HG03439 (cell line): ENCODE measurements around the gene CSNK1G3.

Experiments
- ATAC-seq: cut with Tn5 transposase; IDR thresholded peaks from one replicate; pipeline ENCODE4 v1.9.1; 2021; ENCODE audit warnings: mild to moderate bottlenecking, moderate library complexity; ENCODE audit not compliant: unreplicated experiment

The CSNK1G3 gene

GRCh38 chr5:123557907-123558306 lies 45.9 kb downstream of the CSNK1G3 start:
- ATAC-seq, result no peak

GRCh38 chr5:123558762-123559433 lies 46.9 kb downstream of the CSNK1G3 start:
- ATAC-seq, result no peak

GRCh38 chr5:123559434-123559775 lies 47.4 kb downstream of the CSNK1G3 start:
- no peak for ATAC-seq

- no peak for ATAC-seq
These were observed 49.3 kb downstream of the CSNK1G3 start for GRCh38 chr5:123561230-123561629.

GRCh38 chr5:123571927-123572326 lies 60.0 kb downstream of the CSNK1G3 start:
- no peak for ATAC-seq

- no peak for ATAC-seq
These were observed 66.4 kb downstream of the CSNK1G3 start for GRCh38 chr5:123578390-123578789.

GRCh38 chr5:123579410-123579809 lies 67.4 kb downstream of the CSNK1G3 start:
- no peak for ATAC-seq

- no peak for ATAC-seq
These were observed 70.7 kb downstream of the CSNK1G3 start for GRCh38 chr5:123582550-123583285.

- no peak for ATAC-seq
These were observed 73.9 kb downstream of the CSNK1G3 start for GRCh38 chr5:123585871-123586270.

GRCh38 chr5:123594434-123594833 lies 82.5 kb downstream of the CSNK1G3 start:
- no peak for ATAC-seq

GRCh38 chr5:123597018-123597417 lies 85.0 kb downstream of the CSNK1G3 start:
- no peak for ATAC-seq

GRCh38 chr5:123598028-123598689 lies 86.2 kb downstream of the CSNK1G3 start:
- ATAC-seq, result no peak

GRCh38 chr5:123599171-123599570 lies 87.2 kb downstream of the CSNK1G3 start:
- ATAC-seq, result no peak

GRCh38 chr5:123601610-123602009 lies 89.6 kb downstream of the CSNK1G3 start:
- ATAC-seq, result no peak

- peak; percentile 56 for ATAC-seq
These were observed 93.8 kb downstream of the CSNK1G3 start for GRCh38 chr5:123605822-123606221.

- ATAC-seq, result no peak
These were observed 98.2 kb downstream of the CSNK1G3 start for GRCh38 chr5:123610209-123610608.

- ATAC-seq, result peak; percentile 72
These were observed 98.9 kb downstream of the CSNK1G3 start for GRCh38 chr5:123610665-123611405.

- no peak for ATAC-seq
These were observed 99.4 kb downstream of the CSNK1G3 start for GRCh38 chr5:123611406-123611709.

GRCh38 chr5:123617561-123617960 lies 105.6 kb downstream of the CSNK1G3 start:
- no peak for ATAC-seq

GRCh38 chr5:123626051-123626450 lies 114.1 kb downstream of the CSNK1G3 start:
- ATAC-seq, result no peak

GRCh38 chr5:123628860-123629544 lies 117.0 kb downstream of the CSNK1G3 start:
- no peak for ATAC-seq
